Breast epithelium (tissue), 3 donors: ENCODE results near the gene NCKAP5L.

Source experiments
- POLR2A ChIP-seq: fragments of 450-650 bp; IDR thresholded peaks from one replicate; pipeline ENCODE4 v1.6.1; 2016; ENCODE audit warnings: antibody characterized with exemption, mild to moderate bottlenecking, moderate library complexity
- POLR2AphosphoS5 ChIP-seq, 3 donors: sonication (generic); formaldehyde crosslinking; IDR thresholded peaks; one replicate each; pipeline ENCODE4 v1.6.1; 2017; ENCODE audit warnings: antibody characterized with exemption in 3 of 3
- TF ChIP-seq, protein P1 (sequence below), 3 donors: fragments of 450-650 bp; IDR thresholded peaks; one replicate each; pipeline ENCODE4 v1.5.1; 2016 to 2017; ENCODE audit warnings: antibody characterized with exemption in 3 of 3, mild to moderate bottlenecking in 3 of 3, moderate library complexity in 3 of 3

DNA sequence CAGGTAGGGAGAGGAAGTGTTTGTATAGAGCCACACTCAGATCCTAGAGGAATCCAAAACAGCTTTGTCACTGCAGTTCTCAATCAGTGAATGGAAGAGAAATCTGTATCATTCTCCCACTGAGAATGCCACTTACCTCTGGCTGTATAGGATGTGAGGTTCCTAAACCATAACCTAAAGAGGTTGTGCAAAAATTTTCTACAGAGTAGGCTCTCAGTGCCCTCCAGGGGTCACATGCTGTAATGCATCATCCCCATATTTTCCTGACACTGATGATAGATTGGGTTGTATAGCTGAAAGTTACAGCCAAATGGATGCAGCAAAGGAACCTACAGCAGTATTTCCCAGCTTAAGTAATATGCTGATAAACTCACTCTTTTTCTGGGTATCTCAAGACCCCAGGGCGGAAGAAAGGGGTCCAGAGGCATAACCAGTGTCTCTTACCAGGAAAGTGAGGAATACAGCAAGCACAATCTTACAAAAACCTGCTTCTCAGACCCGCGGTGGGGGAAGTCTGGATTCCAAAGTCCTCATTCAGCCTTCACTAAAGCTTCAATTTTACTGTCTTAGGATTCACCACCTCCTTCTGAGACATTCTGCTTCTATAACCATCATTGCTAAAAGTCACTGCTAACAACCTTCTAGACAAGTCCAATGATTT lies 10.9 kb upstream of the NCKAP5L start:
- TF ChIP-seq POLR2A = no peak
- TF ChIP-seq, protein P1, sequence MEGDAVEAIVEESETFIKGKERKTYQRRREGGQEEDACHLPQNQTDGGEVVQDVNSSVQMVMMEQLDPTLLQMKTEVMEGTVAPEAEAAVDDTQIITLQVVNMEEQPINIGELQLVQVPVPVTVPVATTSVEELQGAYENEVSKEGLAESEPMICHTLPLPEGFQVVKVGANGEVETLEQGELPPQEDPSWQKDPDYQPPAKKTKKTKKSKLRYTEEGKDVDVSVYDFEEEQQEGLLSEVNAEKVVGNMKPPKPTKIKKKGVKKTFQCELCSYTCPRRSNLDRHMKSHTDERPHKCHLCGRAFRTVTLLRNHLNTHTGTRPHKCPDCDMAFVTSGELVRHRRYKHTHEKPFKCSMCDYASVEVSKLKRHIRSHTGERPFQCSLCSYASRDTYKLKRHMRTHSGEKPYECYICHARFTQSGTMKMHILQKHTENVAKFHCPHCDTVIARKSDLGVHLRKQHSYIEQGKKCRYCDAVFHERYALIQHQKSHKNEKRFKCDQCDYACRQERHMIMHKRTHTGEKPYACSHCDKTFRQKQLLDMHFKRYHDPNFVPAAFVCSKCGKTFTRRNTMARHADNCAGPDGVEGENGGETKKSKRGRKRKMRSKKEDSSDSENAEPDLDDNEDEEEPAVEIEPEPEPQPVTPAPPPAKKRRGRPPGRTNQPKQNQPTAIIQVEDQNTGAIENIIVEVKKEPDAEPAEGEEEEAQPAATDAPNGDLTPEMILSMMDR (IDR thresholded peaks at IDR 0.05) = peak in 2 of 3 donors; percentile 29 to 41
- TF ChIP-seq POLR2AphosphoS5 (IDR thresholded peaks at IDR 0.05) = no peak
